H9 (cell line): Measurements from ENCODE around the gene GRID1. TPM values are rescaled to one million over a fixed set of nuclear protein-coding genes. Genes with fewer than 3 reads are reported as not detected.

Experiments used
- DNase-seq: peaks from one replicate; pipeline ENCODE4 v3.0.0-alpha.2; 2017
- H2AFZ ChIP-seq: one replicate; pipeline ENCODE4 v1.6.1; 2013; ENCODE audit warnings: mild to moderate bottlenecking, low read length, control low read depth, moderate library complexity
- H2AK5ac ChIP-seq: 2 replicates; pipeline ENCODE4 v1.6.1; 2013; ENCODE audit warnings: low read length, control low read depth, mixed read lengths; ENCODE audit not compliant: insufficient read length
- H2BK120ac ChIP-seq: one replicate; pipeline ENCODE4 v1.6.1; 2013; ENCODE audit warnings: low read depth, mild to moderate bottlenecking, low read length, control low read depth, inconsistent platforms; ENCODE audit not compliant: poor library complexity, severe bottlenecking
- H2BK12ac ChIP-seq: 2 replicates; pipeline ENCODE4 v1.6.1; 2013; ENCODE audit warnings: low read length, control low read depth, mixed read lengths, low read depth; ENCODE audit not compliant: insufficient read length
- H2BK15ac ChIP-seq: 2 replicates; pipeline ENCODE4 v1.6.1; 2013; ENCODE audit warnings: low read depth, low read length, control low read depth
- H2BK20ac ChIP-seq: one replicate; pipeline ENCODE4 v1.6.1; 2013; ENCODE audit warnings: low read depth, mild to moderate bottlenecking, low read length, control low read depth, inconsistent platforms; ENCODE audit not compliant: poor library complexity, severe bottlenecking
- H2BK5ac ChIP-seq: 2 replicates; pipeline ENCODE4 v1.6.1; 2013; ENCODE audit warnings: low read length, control low read depth, mixed read lengths; ENCODE audit not compliant: insufficient read length
- H3K14ac ChIP-seq: 2 replicates; pipeline ENCODE4 v1.6.1; 2013; ENCODE audit warnings: low read length, control low read depth; ENCODE audit not compliant: insufficient read depth
- H3K18ac ChIP-seq: 2 replicates; pipeline ENCODE4 v1.6.1; 2013; ENCODE audit warnings: low read depth, mild to moderate bottlenecking, mixed read lengths, low read length, control low read depth; ENCODE audit not compliant: insufficient read length
- H3K23ac ChIP-seq: 2 replicates; pipeline ENCODE4 v1.6.1; 2013; ENCODE audit warnings: low read length, control low read depth, mixed read lengths, low read depth; ENCODE audit not compliant: insufficient read length
- H3K23me2 ChIP-seq: 2 replicates; pipeline ENCODE4 v1.6.1; 2013; ENCODE audit warnings: low read depth, mild to moderate bottlenecking, mixed read lengths, low read length, control low read depth; ENCODE audit not compliant: insufficient read length, poor library complexity, severe bottlenecking
- H3K27ac ChIP-seq: 2 replicates; pipeline ENCODE4 v1.5.1; 2013; ENCODE audit warnings: low read length, control low read depth, mixed read lengths, low read depth; ENCODE audit not compliant: insufficient read length
- H3K27me3 ChIP-seq: 2 replicates; pipeline ENCODE4 v1.6.1; 2013; ENCODE audit warnings: low read length, control low read depth, inconsistent platforms; ENCODE audit not compliant: insufficient read depth
- H3K4ac ChIP-seq: 2 replicates; pipeline ENCODE4 v1.6.1; 2013; ENCODE audit warnings: low read depth, mild to moderate bottlenecking, control low read depth, inconsistent platforms, low read length, moderate library complexity
- H3K4me1 ChIP-seq: 2 replicates; pipeline ENCODE4 v1.6.1; 2013; ENCODE audit warnings: low read length, control low read depth, inconsistent platforms; ENCODE audit not compliant: insufficient read depth
- H3K4me2 ChIP-seq: 2 replicates; pipeline ENCODE4 v1.6.1; 2013; ENCODE audit warnings: low read length, control low read depth, mixed read lengths; ENCODE audit not compliant: insufficient read length, insufficient read depth
- H3K56ac ChIP-seq: 2 replicates; pipeline ENCODE4 v1.6.1; 2013; ENCODE audit warnings: low read depth, mild to moderate bottlenecking, mixed read lengths, low read length, control low read depth; ENCODE audit not compliant: insufficient read length
- H3K79me1 ChIP-seq: 2 replicates; pipeline ENCODE4 v1.6.1; 2013; ENCODE audit warnings: low read depth, mild to moderate bottlenecking, moderate library complexity, low read length, control low read depth, inconsistent platforms; ENCODE audit not compliant: insufficient read depth, poor library complexity, severe bottlenecking
- H3K79me2 ChIP-seq: 2 replicates; pipeline ENCODE4 v1.6.1; 2013; ENCODE audit warnings: low read length, control low read depth, inconsistent platforms; ENCODE audit not compliant: insufficient read depth
- H3K9ac ChIP-seq: 2 replicates; pipeline ENCODE4 v1.6.1; 2013; ENCODE audit warnings: low read length, control low read depth, mixed read lengths; ENCODE audit not compliant: insufficient read length; ENCODE audit errors: extremely low read depth
- H3K9me3 ChIP-seq: one replicate; pipeline ENCODE4 v1.6.1; 2013; ENCODE audit warnings: low read depth, low read length, inconsistent platforms; ENCODE audit not compliant: control insufficient read depth
- H3T11ph ChIP-seq: one replicate; pipeline ENCODE4 v1.6.1; 2013; ENCODE audit warnings: mild to moderate bottlenecking, low read length, control low read depth, inconsistent platforms
- H4K20me1 ChIP-seq: one replicate; pipeline ENCODE4 v1.6.1; 2013; ENCODE audit not compliant: control insufficient read depth, insufficient read length, insufficient read depth
- H4K5ac ChIP-seq: 2 replicates; pipeline ENCODE4 v1.6.1; 2013; ENCODE audit warnings: low read depth, mild to moderate bottlenecking, mixed read lengths, low read length, control low read depth; ENCODE audit not compliant: insufficient read length
- H4K8ac ChIP-seq: replicated peaks from 2 replicates; pipeline ENCODE4 v1.6.1; 2013; ENCODE audit warnings: low read length, control low read depth, mixed read lengths, low read depth; ENCODE audit not compliant: insufficient read length
- H4K91ac ChIP-seq: 2 replicates; pipeline ENCODE4 v1.6.1; 2013; ENCODE audit warnings: low read depth, mild to moderate bottlenecking, moderate library complexity, mixed read lengths, low read length, control low read depth; ENCODE audit not compliant: insufficient read length
- H3K27ac Mint-ChIP-seq, 3 experiments: 2 replicates in 2 of 3; 3 replicates in 1 of 3; pipeline ENCODE4 v1.8.0; 2020 to 2021; ENCODE audit warnings: mixed read lengths in 3 of 3, mild to moderate bottlenecking in 1 of 3, moderate library complexity in 1 of 3
- H3K27me3 Mint-ChIP-seq: 2 replicates; pipeline ENCODE4 v1.8.0; 2021; ENCODE audit warnings: low read depth, mild to moderate bottlenecking, moderate library complexity, mixed read lengths
- H3K36me3 Mint-ChIP-seq, 3 experiments: 2 replicates in 2 of 3; 3 replicates in 1 of 3; pipeline ENCODE4 v1.8.0; 2020 to 2021; ENCODE audit warnings: low read depth in 3 of 3, mixed read lengths in 3 of 3; ENCODE audit not compliant: insufficient read depth in 1 of 3
- H3K4me1 Mint-ChIP-seq, 2 experiments: 2 replicates each; pipeline ENCODE4 v1.8.0; 2020; ENCODE audit warnings: mixed read lengths in 2 of 2
- H3K4me3 Mint-ChIP-seq, 2 experiments: 2 replicates in 1 of 2; 3 replicates in 1 of 2; pipeline ENCODE4 v1.8.0; 2020 to 2021; ENCODE audit warnings: mild to moderate bottlenecking in 2 of 2, mixed read lengths in 2 of 2, moderate library complexity in 1 of 2
- H3K9me3 Mint-ChIP-seq, 2 experiments: 2 replicates in 1 of 2; 3 replicates in 1 of 2; pipeline ENCODE4 v1.8.0; 2020; ENCODE audit warnings: mild to moderate bottlenecking in 2 of 2, mixed read lengths in 2 of 2, moderate library complexity in 1 of 2
- WGBS: extraction: QIAGEN DNeasy Blood & Tissue Kit; methylation state at CpG from one replicate; pipeline ENCODE4 v1.1.7; 2013; ENCODE audit warnings: missing lambda C conversion rate, low lambda C conversion rate, mixed read lengths; ENCODE audit not compliant: insufficient read length; ENCODE audit errors: extremely low coverage; 5-methylcytosine and 5-hydroxymethylcytosine counted together
- total RNA-seq: library from RNA; stranded (reverse); gene quantifications from 2 replicates; pipeline ENCODE4 v1.2.1, GENCODE V29; 2021
- TF ChIP-seq, protein P1 (sequence below): fragments of 200-600 bp; sonication (generic); conservative IDR thresholded peaks from 3 replicates; pipeline ENCODE4 v1.8.0; 2021; ENCODE audit warnings: antibody characterized with exemption, mild to moderate bottlenecking

The GRID1 gene
- total RNA-seq, 1 experiment from 2014 or later, result 0.35 TPM

DNA sequence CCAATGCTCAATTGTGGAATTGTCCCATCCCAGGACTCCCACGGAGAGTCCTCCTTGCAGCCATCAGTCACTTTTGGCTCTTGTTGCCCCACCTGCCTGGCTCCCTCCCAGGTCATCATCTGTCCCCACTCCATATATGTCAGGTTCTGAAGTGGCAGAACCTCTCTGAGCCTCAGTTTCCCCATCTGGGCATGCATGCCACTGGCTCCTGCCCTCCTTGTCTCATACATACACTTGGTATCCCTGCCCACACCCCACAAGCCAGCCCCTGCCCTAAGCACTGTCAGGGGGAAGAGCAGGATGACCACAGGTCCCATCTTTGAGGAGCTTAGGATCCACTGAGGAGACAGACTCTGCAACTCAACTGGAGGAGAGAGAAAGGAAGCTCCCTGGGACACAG is 156.9 kb downstream of the GRID1 start:
- Mint-ChIP-seq H3K27ac (no peak overlapping the region), H3K4me1 (no peaks in the 10 kb centered on the region; a peak in 1 of 4 replicates), H3K9me3 (no peaks in the 10 kb centered on the region), H3K4me3 (no peak overlapping the region; a peak in 1 of 5 replicates), H3K27me3 (peaks cover 9% of the 10 kb centered on the region), H3K36me3 (no peaks in the 10 kb centered on the region)
- Histone ChIP-seq H3K4me1 (no peaks in the 10 kb centered on the region), H3K79me1 (no peaks in the 10 kb centered on the region), H3K9ac (no peak overlapping the region), H3K4ac (no peak overlapping the region), H3K56ac (no peak overlapping the region), H3K18ac (no peak overlapping the region), H3K79me2 (no peaks in the 10 kb centered on the region), H2AK5ac (no peak overlapping the region), H2BK12ac (no peak overlapping the region), H2AFZ (no peak overlapping the region), H2BK5ac (no peak overlapping the region), H4K20me1 (no peaks in the 10 kb centered on the region), H3K14ac (no peak overlapping the region), H2BK20ac (no peak overlapping the region), H3K23me2 (no peaks in the 10 kb centered on the region), H3K27ac (no peak overlapping the region), H4K5ac (no peak overlapping the region), H3K27me3 (no peaks in the 10 kb centered on the region), H4K91ac (no peak overlapping the region), H3T11ph (no peak overlapping the region), H2BK120ac (no peak overlapping the region), H4K8ac (no peak overlapping the region), H3K23ac (no peak overlapping the region), H3K4me2 (no peak overlapping the region), H3K9me3 (no peaks in the 10 kb centered on the region), H2BK15ac (no peak overlapping the region)
- WGBS, result no CpG with 5 or more reads among the region's 1 CpG
- no peak for DNase-seq
- TF ChIP-seq, protein P1, sequence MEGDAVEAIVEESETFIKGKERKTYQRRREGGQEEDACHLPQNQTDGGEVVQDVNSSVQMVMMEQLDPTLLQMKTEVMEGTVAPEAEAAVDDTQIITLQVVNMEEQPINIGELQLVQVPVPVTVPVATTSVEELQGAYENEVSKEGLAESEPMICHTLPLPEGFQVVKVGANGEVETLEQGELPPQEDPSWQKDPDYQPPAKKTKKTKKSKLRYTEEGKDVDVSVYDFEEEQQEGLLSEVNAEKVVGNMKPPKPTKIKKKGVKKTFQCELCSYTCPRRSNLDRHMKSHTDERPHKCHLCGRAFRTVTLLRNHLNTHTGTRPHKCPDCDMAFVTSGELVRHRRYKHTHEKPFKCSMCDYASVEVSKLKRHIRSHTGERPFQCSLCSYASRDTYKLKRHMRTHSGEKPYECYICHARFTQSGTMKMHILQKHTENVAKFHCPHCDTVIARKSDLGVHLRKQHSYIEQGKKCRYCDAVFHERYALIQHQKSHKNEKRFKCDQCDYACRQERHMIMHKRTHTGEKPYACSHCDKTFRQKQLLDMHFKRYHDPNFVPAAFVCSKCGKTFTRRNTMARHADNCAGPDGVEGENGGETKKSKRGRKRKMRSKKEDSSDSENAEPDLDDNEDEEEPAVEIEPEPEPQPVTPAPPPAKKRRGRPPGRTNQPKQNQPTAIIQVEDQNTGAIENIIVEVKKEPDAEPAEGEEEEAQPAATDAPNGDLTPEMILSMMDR, result no peak
